ENCODE measurements around the gene AK3. TPM values are rescaled to one million over a fixed set of nuclear protein-coding genes. Genes with fewer than 3 reads are reported as not detected.

Gene AK3
- total and polyA plus RNA-seq, 9 of the 15 experiments (the other 6 are each of a cell fraction or from before 2014, with no cell fraction given) = 12.2 to 78.6 (median 41.8) TPM

DNA sequence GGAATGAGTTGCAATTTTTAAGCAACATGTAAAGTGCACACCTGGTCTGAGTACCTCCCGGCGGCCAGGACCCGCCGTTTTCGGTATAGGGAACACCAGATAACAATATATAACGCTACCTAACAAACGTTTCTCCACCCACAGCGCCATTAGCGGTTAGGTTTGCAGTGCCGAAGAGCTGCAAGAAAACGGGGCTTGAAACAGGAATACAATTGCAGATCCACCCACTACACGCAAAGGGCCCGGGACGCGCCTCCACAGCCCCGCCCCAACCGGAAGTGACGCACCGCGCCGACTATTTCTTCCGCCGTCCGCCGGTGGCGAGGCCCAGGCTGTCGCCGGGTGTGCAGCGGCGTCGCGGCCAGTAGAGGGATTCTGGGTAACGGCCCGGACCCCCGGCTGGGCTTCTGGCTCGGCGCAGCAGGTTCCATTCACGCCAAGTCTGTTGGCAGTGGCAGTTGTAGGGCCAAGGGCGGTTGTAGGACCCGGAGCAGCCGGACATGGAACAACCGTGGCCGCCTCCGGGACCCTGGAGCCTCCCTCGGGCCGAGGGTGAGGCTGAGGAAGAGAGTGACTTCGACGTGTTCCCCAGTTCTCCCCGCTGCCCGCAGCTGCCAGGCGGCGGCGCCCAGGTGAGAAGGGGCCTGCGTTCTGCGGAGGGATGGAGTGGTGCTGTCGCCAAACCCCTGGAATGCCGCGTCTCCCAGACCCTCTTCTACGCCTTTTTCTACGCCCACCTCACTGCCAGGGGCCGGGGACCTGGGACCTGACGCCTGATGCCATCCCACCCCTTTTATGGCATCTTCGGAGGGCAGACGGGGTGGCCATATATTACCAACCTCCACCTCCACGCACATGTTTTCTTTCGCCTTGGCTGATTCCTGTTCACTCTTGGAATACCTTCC lies 61.5 kb downstream of the AK3 start, which contains the start of gene CDC37L1 (continued):
- TF ChIP-seq CEBPG (CRISPR knock-in tag; IDR thresholded peaks at IDR 0.05) = no peak
- TF ChIP-seq CEBPG (tag; conservative IDR thresholded peaks at IDR 0.05 in 1 of 2, IDR thresholded peaks at IDR 0.05 in 1 of 2) = no peak
- TF ChIP-seq ZNF445 (CRISPR knock-in tag; IDR thresholded peaks at IDR 0.05; ENCODE audit: low read depth) = no peak
- no peak for TF ChIP-seq ZNF175 (CRISPR knock-in tag; IDR thresholded peaks at IDR 0.05; ENCODE audit: low read depth)
- no peak for TF ChIP-seq ZNF551 (CRISPR knock-in tag; IDR thresholded peaks at IDR 0.05)
- TF ChIP-seq ZNF408 (CRISPR knock-in tag; IDR thresholded peaks at IDR 0.05; ENCODE audit: low read depth) = no peak
- TF ChIP-seq TFAM (CRISPR knock-in tag; conservative IDR thresholded peaks at IDR 0.05) = no peak
- TF ChIP-seq, protein P1, sequence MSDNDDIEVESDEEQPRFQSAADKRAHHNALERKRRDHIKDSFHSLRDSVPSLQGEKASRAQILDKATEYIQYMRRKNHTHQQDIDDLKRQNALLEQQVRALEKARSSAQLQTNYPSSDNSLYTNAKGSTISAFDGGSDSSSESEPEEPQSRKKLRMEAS (CRISPR knock-in tag; IDR thresholded peaks at IDR 0.05) = no peak; the same call in 1 of the 2 replicates
- TF ChIP-seq PHF21A (IDR thresholded peaks at IDR 0.05; ENCODE audit: borderline replicate concordance, low read depth) = no peak
- no peak for TF ChIP-seq CBFA2T2 (conservative IDR thresholded peaks at IDR 0.05)
- TF ChIP-seq MIER1 (IDR thresholded peaks at IDR 0.05; ENCODE audit: low read depth) = no peak
- TF ChIP-seq HIVEP1 (CRISPR knock-in tag; IDR thresholded peaks at IDR 0.05) = no peak
- TF ChIP-seq CCAR2 (IDR thresholded peaks at IDR 0.05; ENCODE audit: low read depth, low read length) = no peak
- TF ChIP-seq ZKSCAN1 (IDR thresholded peaks at IDR 0.05; ENCODE audit: low read depth, low read length) = no peak
- TF ChIP-seq, protein P2, sequence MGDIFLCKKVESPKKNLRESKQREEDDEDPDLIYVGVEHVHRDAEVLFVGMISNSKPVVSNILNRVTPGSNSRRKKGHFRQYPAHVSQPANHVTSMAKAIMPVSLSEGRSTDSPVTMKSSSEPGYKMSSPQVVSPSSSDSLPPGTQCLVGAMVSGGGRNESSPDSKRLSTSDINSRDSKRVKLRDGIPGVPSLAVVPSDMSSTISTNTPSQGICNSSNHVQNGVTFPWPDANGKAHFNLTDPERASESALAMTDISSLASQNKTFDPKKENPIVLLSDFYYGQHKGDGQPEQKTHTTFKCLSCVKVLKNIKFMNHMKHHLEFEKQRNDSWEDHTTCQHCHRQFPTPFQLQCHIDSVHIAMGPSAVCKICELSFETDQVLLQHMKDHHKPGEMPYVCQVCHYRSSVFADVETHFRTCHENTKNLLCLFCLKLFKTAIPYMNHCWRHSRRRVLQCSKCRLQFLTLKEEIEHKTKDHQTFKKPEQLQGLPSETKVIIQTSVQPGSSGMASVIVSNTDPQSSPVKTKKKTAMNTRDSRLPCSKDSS (IDR thresholded peaks at IDR 0.05; ENCODE audit: low read depth, partially characterized antibody) = no peak
- peak; percentile 89 for TF ChIP-seq TAF1 (IDR thresholded peaks at IDR 0.05; ENCODE audit: control insufficient read depth, extremely low read depth, insufficient read depth, low read length, severe bottlenecking)
- TF ChIP-seq, protein P3, sequence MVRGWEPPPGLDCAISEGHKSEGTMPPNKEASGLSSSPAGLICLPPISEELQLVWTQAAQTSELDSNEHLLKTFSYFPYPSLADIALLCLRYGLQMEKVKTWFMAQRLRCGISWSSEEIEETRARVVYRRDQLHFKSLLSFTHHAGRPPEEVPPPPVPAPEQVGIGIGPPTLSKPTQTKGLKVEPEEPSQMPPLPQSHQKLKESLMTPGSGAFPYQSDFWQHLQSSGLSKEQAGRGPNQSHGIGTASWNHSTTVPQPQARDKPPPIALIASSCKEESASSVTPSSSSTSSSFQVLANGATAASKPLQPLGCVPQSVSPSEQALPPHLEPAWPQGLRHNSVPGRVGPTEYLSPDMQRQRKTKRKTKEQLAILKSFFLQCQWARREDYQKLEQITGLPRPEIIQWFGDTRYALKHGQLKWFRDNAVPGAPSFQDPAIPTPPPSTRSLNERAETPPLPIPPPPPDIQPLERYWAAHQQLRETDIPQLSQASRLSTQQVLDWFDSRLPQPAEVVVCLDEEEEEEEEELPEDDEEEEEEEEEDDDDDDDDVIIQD (CRISPR knock-in tag; IDR thresholded peaks at IDR 0.05) = no peak
- TF ChIP-seq RBM15 (IDR thresholded peaks at IDR 0.05; ENCODE audit: insufficient read depth, low read length) = no peak
- no peak for TF ChIP-seq NFE2 (IDR thresholded peaks at IDR 0.05; ENCODE audit: low read depth)
- no peak for TF ChIP-seq SETDB1 (IDR thresholded peaks at IDR 0.05; ENCODE audit: low read length)
- TF ChIP-seq MTA3 (IDR thresholded peaks at IDR 0.05; ENCODE audit: borderline replicate concordance) = no peak; the same call in 1 of the 2 replicates
- TF ChIP-seq, protein P4, sequence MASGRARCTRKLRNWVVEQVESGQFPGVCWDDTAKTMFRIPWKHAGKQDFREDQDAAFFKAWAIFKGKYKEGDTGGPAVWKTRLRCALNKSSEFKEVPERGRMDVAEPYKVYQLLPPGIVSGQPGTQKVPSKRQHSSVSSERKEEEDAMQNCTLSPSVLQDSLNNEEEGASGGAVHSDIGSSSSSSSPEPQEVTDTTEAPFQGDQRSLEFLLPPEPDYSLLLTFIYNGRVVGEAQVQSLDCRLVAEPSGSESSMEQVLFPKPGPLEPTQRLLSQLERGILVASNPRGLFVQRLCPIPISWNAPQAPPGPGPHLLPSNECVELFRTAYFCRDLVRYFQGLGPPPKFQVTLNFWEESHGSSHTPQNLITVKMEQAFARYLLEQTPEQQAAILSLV (tag; IDR thresholded peaks at IDR 0.05) = no peak
- no peak for TF ChIP-seq PHB2 (IDR thresholded peaks at IDR 0.05; ENCODE audit: low read depth)
- no peak for TF ChIP-seq KLF6 (CRISPR knock-in tag; IDR thresholded peaks at IDR 0.05; ENCODE audit: borderline replicate concordance)
- peak; percentile 61; the same call in 1 of the 2 replicates for TF ChIP-seq TCF7 (IDR thresholded peaks at IDR 0.05; ENCODE audit: borderline replicate concordance)

Data from K562 (cell line).